HG02884 (cell line): ENCODE measurements around the gene SLC1A2.
"Not testable (repeated sequence)": the region's sequence is repeated elsewhere in the genome, so short reads cannot be mapped to it uniquely, and the experiment has no call there.

Source experiments
- ATAC-seq: cut with Tn5 transposase; IDR thresholded peaks from one replicate; pipeline ENCODE4 v1.9.1; 2021; ENCODE audit warnings: mild to moderate bottlenecking, moderate library complexity; ENCODE audit not compliant: unreplicated experiment

SLC1A2 gene

DNA sequence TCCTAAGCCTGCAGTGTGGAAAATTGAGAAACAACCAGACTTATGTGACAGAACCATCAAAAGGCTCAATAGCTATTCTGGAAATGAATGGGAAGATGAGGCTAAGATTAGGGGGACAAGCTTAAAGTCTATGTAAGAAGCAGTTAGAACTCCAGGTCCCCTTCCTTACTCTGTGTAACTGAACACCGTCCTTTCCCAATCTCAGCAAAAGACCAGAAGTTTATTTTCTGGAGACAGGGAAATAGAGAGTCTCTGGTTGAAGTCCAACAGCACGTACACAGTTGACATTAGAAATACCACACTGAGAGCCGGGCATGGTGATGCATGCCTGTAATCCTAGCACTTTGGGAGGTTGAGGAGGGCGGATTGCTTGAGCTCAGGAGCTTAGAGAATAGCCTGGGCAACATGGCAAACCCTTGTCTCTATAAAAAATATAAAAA lies 186.4 kb downstream of the SLC1A2 start:
- ATAC-seq, result no peak

DNA sequence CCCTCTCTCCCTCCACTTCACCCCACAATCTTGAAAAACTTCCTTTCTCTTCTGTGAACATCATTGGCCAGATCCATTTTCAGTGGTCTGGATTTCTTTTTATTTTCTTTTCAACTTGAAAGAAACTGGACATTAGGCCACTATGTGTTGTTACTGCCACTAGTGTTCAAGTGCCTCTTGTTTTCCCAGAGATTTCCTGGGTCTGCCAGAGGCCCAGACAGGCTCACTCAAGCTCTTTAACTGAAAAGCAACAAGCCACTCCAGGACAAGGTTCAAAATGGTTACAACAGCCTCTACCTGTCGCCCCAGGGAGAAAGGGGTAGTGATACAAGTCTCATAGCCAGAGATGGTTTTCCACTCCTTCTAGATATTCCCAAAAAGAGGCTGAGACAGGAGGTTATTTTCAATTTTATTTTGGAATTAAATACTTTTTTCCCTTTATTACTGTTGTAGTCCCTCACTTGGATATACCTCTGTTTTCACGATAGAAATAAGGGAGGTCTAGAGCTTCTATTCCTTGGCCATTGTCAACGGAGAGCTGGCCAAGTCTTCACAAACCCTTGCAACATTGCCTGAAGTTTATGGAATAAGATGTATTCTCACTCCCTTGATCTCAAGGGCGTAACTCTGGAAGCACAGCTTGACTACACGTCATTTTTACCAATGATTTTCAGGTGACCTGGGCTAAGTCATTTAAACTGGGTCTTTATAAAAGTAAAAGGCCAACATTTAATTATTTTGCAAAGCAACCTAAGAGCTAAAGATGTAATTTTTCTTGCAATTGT lies 188.1 kb downstream of the SLC1A2 start:
- no peak for ATAC-seq

DNA sequence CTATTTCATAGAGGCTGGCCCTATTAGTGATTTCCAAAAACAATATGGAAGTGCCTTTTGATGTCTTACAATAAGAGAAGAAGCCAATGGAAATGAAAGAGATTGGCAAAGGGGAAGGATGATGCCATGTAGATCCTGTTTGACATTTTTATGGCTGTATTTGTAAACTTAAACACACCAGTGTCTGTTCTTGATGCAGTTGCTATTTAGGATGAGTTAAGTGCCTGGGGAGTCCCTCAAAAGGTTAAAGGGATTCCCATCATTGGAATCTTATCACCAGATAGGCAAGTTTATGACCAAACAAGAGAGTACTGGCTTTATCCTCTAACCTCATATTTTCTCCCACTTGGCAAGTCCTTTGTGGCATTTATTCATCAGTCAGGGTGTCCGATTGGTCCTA lies 189.0 kb downstream of the SLC1A2 start:
- ATAC-seq, result no peak

- no peak for ATAC-seq
These were observed 191.0 kb downstream of the SLC1A2 start for GRCh38 chr11:35228328-35228725.

DNA sequence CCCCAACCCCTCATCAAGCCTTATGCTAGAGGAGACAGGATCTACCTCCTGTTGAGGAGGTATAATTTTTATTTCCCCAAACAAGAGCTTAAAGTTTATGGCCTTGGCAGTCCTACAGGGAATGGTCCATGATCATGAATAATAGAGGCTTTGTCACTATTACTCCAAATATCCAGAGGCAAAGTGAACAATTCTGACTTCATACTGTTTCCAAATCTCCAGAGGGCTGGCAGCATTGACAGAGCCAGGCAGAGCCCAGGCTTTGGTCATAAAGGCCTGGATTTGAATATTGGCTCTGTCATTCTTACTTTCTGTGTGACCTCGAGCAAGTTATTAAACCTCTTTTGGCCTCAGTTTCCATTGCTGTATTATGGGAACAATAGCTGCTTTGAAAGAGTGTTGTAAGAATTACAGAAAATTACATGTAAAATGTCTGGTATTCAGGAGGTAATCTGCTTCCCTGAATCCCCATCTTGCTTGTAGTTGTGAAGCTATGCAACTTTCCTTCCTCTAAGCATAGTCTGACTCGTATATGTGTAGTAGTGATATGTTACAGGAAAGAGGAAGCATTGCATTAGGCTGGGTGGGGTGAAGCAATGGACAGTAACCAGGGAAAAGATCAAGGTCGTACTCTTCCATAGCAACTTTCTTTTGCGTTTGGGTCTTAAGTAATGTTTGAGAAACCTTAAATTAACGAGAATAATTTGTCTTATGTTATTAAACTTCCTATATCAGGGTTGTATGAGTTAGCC lies 191.6 kb downstream of the SLC1A2 start:
- no peak for ATAC-seq

DNA sequence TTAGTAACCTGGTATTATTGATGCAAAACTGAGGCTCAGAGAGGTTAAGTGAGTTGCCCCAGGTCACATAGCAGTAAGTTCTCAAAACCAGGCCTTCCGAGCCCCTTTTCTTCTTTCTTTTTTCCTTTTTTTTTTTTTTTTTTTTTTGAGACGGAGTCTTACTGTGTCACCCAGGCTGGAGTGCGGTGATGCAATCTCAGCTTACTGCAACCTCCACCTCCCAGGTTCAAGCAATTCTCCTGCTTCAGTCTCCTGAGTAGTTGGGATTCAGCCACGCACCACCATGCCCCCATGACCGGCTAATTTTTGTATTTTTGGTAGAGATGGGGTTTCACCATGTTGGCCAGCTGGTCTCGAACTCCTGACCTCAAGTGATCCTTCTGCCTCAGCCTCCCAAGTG lies 192.6 kb downstream of the SLC1A2 start:
- not testable (repeated sequence) for ATAC-seq

- ATAC-seq, result no peak
These were observed 193.3 kb downstream of the SLC1A2 start for GRCh38 chr11:35225946-35226520.

- no peak for ATAC-seq
These were observed 195.4 kb downstream of the SLC1A2 start for GRCh38 chr11:35223991-35224390.

- no peak for ATAC-seq
These were observed 196.0 kb downstream of the SLC1A2 start for GRCh38 chr11:35223371-35223796.

GRCh38 chr11:35218956-35219355 lies 200.4 kb downstream of the SLC1A2 start:
- no peak for ATAC-seq

- no peak for ATAC-seq
These were observed 202.2 kb downstream of the SLC1A2 start for GRCh38 chr11:35216962-35217678.

DNA sequence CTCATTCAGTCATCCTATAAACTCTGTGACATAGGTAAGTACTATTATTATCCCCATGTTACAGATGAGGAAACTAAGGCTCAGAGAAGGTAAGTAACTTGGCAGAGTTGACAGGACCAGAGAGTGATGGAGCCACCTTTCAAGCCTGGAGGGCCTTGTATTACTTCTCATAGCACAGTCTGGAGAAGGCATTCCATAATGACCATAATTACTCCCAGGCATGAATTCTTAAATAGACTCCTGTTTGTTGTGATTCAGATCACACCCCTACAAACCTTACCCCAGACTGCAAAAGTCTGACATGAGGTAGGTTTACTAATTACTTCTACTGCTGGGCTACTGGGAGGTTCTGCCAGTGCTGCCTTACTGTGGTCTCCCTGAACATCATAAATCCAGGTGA lies 203.4 kb downstream of the SLC1A2 start:
- ATAC-seq, result no peak

DNA sequence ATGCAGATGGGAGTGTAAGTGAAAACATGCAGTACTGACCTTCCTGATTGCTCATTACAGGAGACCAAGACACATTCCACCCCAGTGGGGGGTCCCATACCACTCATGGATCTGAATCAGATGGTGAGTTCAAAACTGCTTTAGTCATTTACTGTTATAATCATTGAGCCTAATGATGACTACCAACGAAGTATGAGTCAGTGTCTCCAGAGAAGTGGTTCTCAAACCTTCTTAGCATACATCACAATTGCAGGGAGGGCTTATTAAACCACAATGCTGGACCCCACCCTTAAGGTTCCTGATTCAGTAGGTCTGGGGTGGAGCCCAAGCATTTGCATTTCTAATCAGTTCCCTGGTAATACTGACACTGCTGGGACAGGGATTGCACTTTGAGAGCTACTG lies 204.6 kb downstream of the SLC1A2 start:
- ATAC-seq, result no peak

- no peak for ATAC-seq
These were observed 205.1 kb downstream of the SLC1A2 start for GRCh38 chr11:35214226-35214770.

- ATAC-seq, result no peak
These were observed 207.4 kb downstream of the SLC1A2 start for GRCh38 chr11:35211952-35212351.

- no peak for ATAC-seq
These were observed 208.3 kb downstream of the SLC1A2 start for GRCh38 chr11:35210876-35211546.

- no peak for ATAC-seq
These were observed 210.6 kb downstream of the SLC1A2 start for GRCh38 chr11:35208795-35209194.

DNA sequence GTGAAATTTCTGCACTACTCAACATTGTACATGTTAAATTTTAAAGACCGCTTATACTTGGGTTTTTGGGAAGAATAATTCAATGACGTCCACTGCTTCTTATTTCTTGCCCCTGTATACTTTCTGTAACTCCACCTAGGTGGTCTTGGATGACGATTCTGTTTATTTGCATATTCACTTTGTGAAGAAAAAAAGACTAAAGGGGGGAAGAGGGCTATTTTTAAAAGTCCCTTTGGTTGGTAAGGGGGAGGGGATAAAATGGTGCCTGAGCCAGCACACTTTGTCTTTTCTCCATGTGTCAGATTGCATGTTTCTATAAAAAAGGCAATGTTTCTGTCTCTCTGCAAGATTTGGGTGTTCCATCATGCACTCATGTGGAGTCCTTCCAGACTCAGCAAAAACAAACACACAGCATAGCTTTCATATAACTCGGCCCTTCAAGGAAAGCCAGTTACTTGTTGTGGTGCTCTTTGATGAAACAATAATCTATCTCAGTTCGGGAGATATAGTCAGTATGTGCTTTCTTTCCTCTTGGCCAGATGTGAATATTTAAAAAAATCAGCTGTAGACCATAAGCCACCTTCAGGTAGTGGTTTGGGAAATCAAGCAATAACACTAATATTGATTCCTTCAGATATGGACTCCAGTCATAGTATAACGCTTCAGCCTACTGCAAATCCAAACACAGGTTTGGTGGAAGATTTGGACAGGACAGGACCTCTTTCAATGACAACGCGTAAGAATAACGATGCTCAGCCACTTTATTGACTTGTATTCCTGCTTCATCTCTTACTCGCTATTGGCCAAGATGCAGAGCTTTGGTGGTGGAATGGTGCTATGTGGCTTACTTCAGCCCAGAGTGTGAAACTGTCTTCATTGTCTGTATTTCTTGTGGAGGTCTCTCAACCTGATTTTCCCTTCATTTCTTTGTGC lies 211.6 kb downstream of the SLC1A2 start:
- ATAC-seq, result no peak

DNA sequence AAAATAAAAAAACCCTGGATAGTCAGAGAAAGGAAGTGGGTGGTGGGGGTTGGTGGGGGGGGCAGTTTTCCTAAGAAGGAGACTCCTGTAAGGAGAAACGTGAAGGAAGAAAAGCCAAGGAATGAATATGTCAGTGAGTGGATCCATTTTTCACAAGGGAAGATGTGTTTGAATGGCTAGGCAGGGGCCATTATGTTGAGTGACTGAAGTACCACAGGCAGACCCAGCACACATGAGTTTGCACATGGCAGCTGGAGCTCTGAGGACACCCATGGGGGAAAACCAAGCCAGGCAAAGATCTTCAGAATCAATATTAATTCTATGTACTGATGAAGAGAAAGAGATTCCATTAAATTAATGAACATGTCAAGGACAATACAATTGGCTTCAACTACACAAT lies 212.7 kb downstream of the SLC1A2 start:
- no peak for ATAC-seq
